SK-N-SH (cell line): ENCODE results near the gene TRA2B. TPM values are rescaled to one million over a fixed set of nuclear protein-coding genes. Genes with fewer than 3 reads are reported as not detected.

Experiments used
- CTCF ChIA-PET: fragments of 300-600, 350-600 bp; formaldehyde crosslinking; extraction: SDS; loops from one replicate; lab custom pipeline; 2021; lab: Yijun Ruan, JAX
- POLR2A ChIA-PET: fragments of 350-600 bp; sonication (Branson Sonifier 250); formaldehyde crosslinking; extraction: SDS; loops from one replicate; lab custom pipeline; 2020; ENCODE audit warnings: antibody characterized with exemption, inconsistent platforms; lab: Yijun Ruan, JAX
- DNase-seq: peaks from one replicate; pipeline ENCODE4 v3.0.0; 2012
- H2AFZ ChIP-seq: fragments of 200-600 bp; sonication (generic); 2 replicates; pipeline ENCODE4 v1.8.1; 2016; ENCODE audit warnings: antibody characterized with exemption, mild to moderate bottlenecking, low read depth
- H3F3A ChIP-seq: fragments of 200-600 bp; sonication (generic); replicated peaks from 2 replicates; pipeline ENCODE3; 2016; ENCODE audit warnings: antibody characterized with exemption, mild to moderate bottlenecking; ENCODE audit not compliant: insufficient read depth
- H3K27ac ChIP-seq, 2 experiments: fragments of 200-500 bp in 1 of 2; fragments of 200-600 bp in 1 of 2; sonication (Bioruptor generic) in 1 of 2; sonication (generic), shearing (Covaris generic) in 1 of 2; 2 replicates each; pipeline versions ENCODE4 v1.5.1 to v1.6.1; 2014 to 2016; ENCODE audit warnings: low read depth in 2 of 2, inconsistent platforms in 1 of 2, low read length in 1 of 2, mild to moderate bottlenecking in 1 of 2, mixed read lengths in 1 of 2
- H3K27me3 ChIP-seq: fragments of 200-600 bp; sonication (generic), shearing (Covaris generic); 2 replicates; pipeline ENCODE4 v1.6.1; 2016; ENCODE audit warnings: mixed run types; ENCODE audit not compliant: insufficient read depth
- H3K36me3 ChIP-seq, 2 experiments: fragments of 200-500 bp in 1 of 2; fragments of 200-600 bp in 1 of 2; sonication (Bioruptor generic) in 1 of 2; sonication (generic) in 1 of 2; replicated peaks in 1 of 2; 2 replicates each; pipeline versions ENCODE3 to v1.5.1; 2014 to 2016; ENCODE audit warnings: low read length in 1 of 2, mild to moderate bottlenecking in 1 of 2; ENCODE audit not compliant: insufficient read depth in 2 of 2, control insufficient read depth in 1 of 2
- H3K4me1 ChIP-seq, 2 experiments: fragments of 200-500 bp in 1 of 2; fragments of 200-600 bp in 1 of 2; sonication (Bioruptor generic) in 1 of 2; sonication (generic), shearing (Covaris generic) in 1 of 2; 2 replicates each; pipeline versions ENCODE4 v1.5.1 to v1.6.1; 2014 to 2016; ENCODE audit warnings: low read depth in 1 of 2, low read length in 1 of 2, mixed run types in 1 of 2; ENCODE audit not compliant: insufficient read depth in 2 of 2, control insufficient read depth in 1 of 2
- H3K4me2 ChIP-seq: fragments of 200-600 bp; sonication (generic), shearing (Covaris generic); 2 replicates; pipeline ENCODE4 v1.6.1; 2017; ENCODE audit warnings: mixed run types
- H3K4me3 ChIP-seq, 2 experiments: fragments of 200-500 bp in 1 of 2; fragments of 200-600 bp in 1 of 2; sonication (Bioruptor generic) in 1 of 2; sonication (generic), shearing (Covaris generic) in 1 of 2; 2 replicates each; pipeline versions ENCODE4 v1.5.1 to v1.8.1; 2014 to 2016; ENCODE audit warnings: low read depth in 2 of 2, inconsistent platforms in 1 of 2, low read length in 1 of 2, mild to moderate bottlenecking in 1 of 2, mixed read lengths in 1 of 2, moderate library complexity in 1 of 2
- H3K79me2 ChIP-seq: fragments of 200-600 bp; sonication (generic); 2 replicates; pipeline ENCODE4 v1.8.1; 2017; ENCODE audit warnings: mild to moderate bottlenecking; ENCODE audit not compliant: insufficient read depth
- H3K9ac ChIP-seq: fragments of 200-600 bp; sonication (generic); 2 replicates; pipeline ENCODE4 v1.6.1; 2017; ENCODE audit warnings: mixed run types
- H3K9me2 ChIP-seq: fragments of 200-600 bp; sonication (generic); 2 replicates; pipeline ENCODE4 v1.6.1; 2017; ENCODE audit warnings: mixed run types
- H3K9me3 ChIP-seq: fragments of 200-600 bp; sonication (generic); 2 replicates; pipeline ENCODE4 v1.6.1; 2017; ENCODE audit warnings: mixed run types, mild to moderate bottlenecking, moderate library complexity
- H4K20me1 ChIP-seq: fragments of 200-600 bp; sonication (generic); 2 replicates; pipeline ENCODE4 v1.6.1; 2017; ENCODE audit warnings: mild to moderate bottlenecking, mixed run types; ENCODE audit not compliant: insufficient read depth
- CHD2 ChIP-seq: fragments of 150-350 bp; IDR thresholded peaks from 2 replicates; pipeline ENCODE4 v1.6.1; 2018; ENCODE audit warnings: low read length; ENCODE audit not compliant: partially characterized antibody
- CTCF ChIP-seq: fragments of 200-600 bp; sonication (generic); IDR thresholded peaks from 2 replicates; pipeline ENCODE4 v1.6.1; 2017; ENCODE audit warnings: antibody characterized with exemption, mild to moderate bottlenecking, moderate library complexity
- EP300 ChIP-seq, 2 experiments: IDR thresholded peaks; 2 replicates each; pipeline versions ENCODE4 v1.4.0 to v1.6.1; 2012; ENCODE audit warnings: borderline replicate concordance in 1 of 2, low read depth in 1 of 2, low read length in 1 of 2
- EZH2phosphoT487 ChIP-seq: fragments of 200-600 bp; sonication (generic); IDR thresholded peaks from 2 replicates; pipeline ENCODE4 v1.6.1; 2017; ENCODE audit warnings: low read depth, mixed run types, mild to moderate bottlenecking, antibody characterized with exemption, moderate library complexity, borderline replicate concordance
- FOXJ3 ChIP-seq: sonication (generic); formaldehyde crosslinking; IDR thresholded peaks from 2 replicates; pipeline ENCODE4 v1.5.1; 2020; ENCODE audit warnings: mild to moderate bottlenecking, missing genetic modification reagents
- FOXM1 ChIP-seq: IDR thresholded peaks from 2 replicates; pipeline ENCODE4 v1.4.0; 2012; ENCODE audit warnings: low read depth, mild to moderate bottlenecking
- GABPA ChIP-seq: IDR thresholded peaks from 2 replicates; pipeline ENCODE4 v1.4.0; 2012; ENCODE audit warnings: low read depth, mild to moderate bottlenecking
- GATA2 ChIP-seq: sonication (generic); formaldehyde crosslinking; IDR thresholded peaks from 2 replicates; pipeline ENCODE4 v1.5.0; 2020; ENCODE audit warnings: mild to moderate bottlenecking, missing genetic modification reagents
- IRF3 ChIP-seq: fragments of 150-350 bp; IDR thresholded peaks from 2 replicates; pipeline ENCODE4 v1.6.1; 2016; ENCODE audit warnings: mild to moderate bottlenecking, low read depth, low read length
- MEF2A ChIP-seq: IDR thresholded peaks from 2 replicates; pipeline ENCODE4 v1.4.0; 2012; ENCODE audit warnings: low read depth, borderline replicate concordance
- MXI1 ChIP-seq: IDR thresholded peaks from 2 replicates; pipeline ENCODE4 v1.6.1; 2012; ENCODE audit warnings: mild to moderate bottlenecking, low read depth, low read length, improper control_type of control experiment
- NRF1 ChIP-seq: IDR thresholded peaks from 2 replicates; pipeline ENCODE4 v1.6.1; 2012; ENCODE audit warnings: low read depth, mild to moderate bottlenecking, low read length
- PBX3 ChIP-seq: IDR thresholded peaks from 2 replicates; pipeline ENCODE4; 2012
- POLR2AphosphoS5 ChIP-seq: IDR thresholded peaks from 2 replicates; pipeline ENCODE4 v1.6.1; 2012; ENCODE audit warnings: low read depth, low read length
- RAD21 ChIP-seq: IDR thresholded peaks from 2 replicates; pipeline ENCODE4 v1.6.1; 2012; ENCODE audit warnings: mild to moderate bottlenecking, low read length
- RCOR1 ChIP-seq: fragments of 150-350 bp; IDR thresholded peaks from 2 replicates; pipeline ENCODE4 v1.6.1; 2017; ENCODE audit warnings: antibody characterized with exemption, low read length
- RFX5 ChIP-seq: IDR thresholded peaks from 2 replicates; pipeline ENCODE4 v1.6.1; 2012; ENCODE audit warnings: mild to moderate bottlenecking, improper control_type of control experiment, low read length
- RXRA ChIP-seq: IDR thresholded peaks from 2 replicates; pipeline ENCODE4 v1.4.0; 2012; ENCODE audit warnings: low read depth, mild to moderate bottlenecking, borderline replicate concordance
- SIN3A ChIP-seq: IDR thresholded peaks from 2 replicates; pipeline ENCODE4 v1.6.1; 2012; ENCODE audit warnings: low read depth, mild to moderate bottlenecking, low read length, moderate library complexity, borderline replicate concordance
- SMC3 ChIP-seq: IDR thresholded peaks from 2 replicates; pipeline ENCODE4 v1.6.1; 2012; ENCODE audit warnings: low read depth, low read length, improper control_type of control experiment
- TAF1 ChIP-seq: IDR thresholded peaks from 2 replicates; pipeline ENCODE4 v1.6.1; 2012; ENCODE audit warnings: low read depth, mild to moderate bottlenecking, low read length, moderate library complexity, borderline replicate concordance
- TCF12 ChIP-seq: IDR thresholded peaks from 2 replicates; pipeline ENCODE4 v1.4.0; 2012
- TEAD4 ChIP-seq: IDR thresholded peaks from 2 replicates; pipeline ENCODE4 v1.4.0; 2012; ENCODE audit warnings: mild to moderate bottlenecking, borderline replicate concordance; ENCODE audit not compliant: insufficient read depth
- USF2 ChIP-seq: fragments of 150-350 bp; IDR thresholded peaks from 2 replicates; pipeline ENCODE4 v1.6.1; 2017; ENCODE audit warnings: antibody characterized with exemption, low read length, low read depth, borderline replicate concordance
- YY1 ChIP-seq: IDR thresholded peaks from 2 replicates; pipeline ENCODE4 v1.4.0; 2012; ENCODE audit warnings: low read depth, mild to moderate bottlenecking
- WGBS: methylation state at CpG from one replicate; pipeline ENCODE4 v1.1.6; 2017; ENCODE audit warnings: low lambda C conversion rate; 5-methylcytosine and 5-hydroxymethylcytosine counted together
- polyA plus RNA-seq, 3 experiments: library from polyadenylated mRNA; depleted of rRNA; stranded (reverse); fragments of >200 nt; gene quantifications; 2 replicates each; pipeline ENCODE4 v1.2.3, GENCODE V29; 2012

Gene TRA2B
- polyA plus RNA-seq, 1 of the 3 experiments (the other 2 are of a cell fraction) = 212 TPM

- no peaks in the 10 kb centered on the region for H4K20me1 ChIP-seq
- no peaks in the 10 kb centered on the region for H3K79me2 ChIP-seq
- no peak for TF ChIP-seq TCF12
- TF ChIP-seq TEAD4 = no peak
- TF ChIP-seq SMC3 = no peak
- no peak for TF ChIP-seq POLR2AphosphoS5
- no peak for TF ChIP-seq NRF1
- no peak for TF ChIP-seq RFX5
- TF ChIP-seq EZH2phosphoT487 = no peak
- no peak for TF ChIP-seq EP300 (IDR thresholded peaks at IDR 0.05; ENCODE audit: borderline replicate concordance in 1 of 2, low read depth in 1 of 2, low read length in 1 of 2)
- no peak for TF ChIP-seq YY1
- no peak for TF ChIP-seq CTCF
- TF ChIP-seq MXI1 = no peak
- TF ChIP-seq MEF2A = no peak
- no peak for TF ChIP-seq TAF1
- TF ChIP-seq RAD21 = no peak
- no peak for TF ChIP-seq FOXM1
- no peak for TF ChIP-seq USF2
- POLR2A ChIA-PET = no interaction called here
- no peaks in the 10 kb centered on the region for H3K36me3 ChIP-seq
- H3K4me2 ChIP-seq = no peak overlapping the region
- 85% methylated on average over 23 of the region's 23 CpGs for WGBS
- H3K4me1 ChIP-seq = peaks cover 0 to 3% of the 10 kb centered on the region in 2 experiments; a peak in 1 of 4 replicates
- H3K27me3 ChIP-seq = peaks cover 7% of the 10 kb centered on the region; the same call in 1 of the 2 replicates
- H3K9me2 ChIP-seq = no peaks in the 10 kb centered on the region
- no peak overlapping the region for H3K9ac ChIP-seq
- CTCF ChIA-PET = interaction anchor here (4.0 to 5.1 kb wide), 2 partner anchors 554 kb away, joined by 31 to 70 read pairs; no protein-coding TSS in a partner anchor
- no peaks in the 10 kb centered on the region for H3F3A ChIP-seq
- H3K4me3 ChIP-seq = no peak overlapping the region
- H3K27ac ChIP-seq = no peak overlapping the region
- H2AFZ ChIP-seq = no peak overlapping the region
- DNase-seq = no peak
- H3K9me3 ChIP-seq = no peaks in the 10 kb centered on the region
Observed at GRCh38 chr3:185986198-185986777, 48.5 kb upstream of the TRA2B start.

- no peaks in the 10 kb centered on the region for H3K36me3 ChIP-seq
- no peak overlapping the region for H3K4me3 ChIP-seq
- no peaks in the 10 kb centered on the region for H3K79me2 ChIP-seq
- peaks cover 0 to 3% of the 10 kb centered on the region in 2 experiments; a peak in 1 of 4 replicates for H3K4me1 ChIP-seq
- CTCF ChIA-PET = interaction anchor here (0.6 to 5.1 kb wide), 3 partner anchors 261 to 631 kb away, joined by 3 to 70 read pairs (median 14); no protein-coding TSS in a partner anchor
- H3K9me3 ChIP-seq = no peaks in the 10 kb centered on the region
- no peak overlapping the region for H3K27ac ChIP-seq
- no peaks in the 10 kb centered on the region for H4K20me1 ChIP-seq
- H3K9ac ChIP-seq = no peak overlapping the region
- POLR2A ChIA-PET = no interaction called here
- no peak overlapping the region for H3K4me2 ChIP-seq
- no peaks in the 10 kb centered on the region for H3K27me3 ChIP-seq
- DNase-seq = no peak
- WGBS = 62% methylated on average over 3 of the region's 3 CpGs
- no peak overlapping the region for H2AFZ ChIP-seq
- H3K9me2 ChIP-seq = no peaks in the 10 kb centered on the region
- no peaks in the 10 kb centered on the region for H3F3A ChIP-seq
- TF ChIP-seq GABPA (no peak), EZH2phosphoT487 (no peak), RFX5 (no peak), CHD2 (no peak), IRF3 (no peak), SIN3A (no peak), POLR2AphosphoS5 (no peak), GATA2 (CRISPR knock-in tag) (no peak), MXI1 (no peak), PBX3 (no peak), RCOR1 (no peak), RAD21 (no peak), FOXJ3 (CRISPR knock-in tag) (no peak), RXRA (no peak)
Observed at GRCh38 chr3:185984203-185984602, 46.4 kb upstream of the TRA2B start.
